ENCODE results near the gene HOXC9.

GRCh38 chr12:54042970-54043853 is 43.3 kb downstream of the HOXC9 start:
- TF ChIP-seq, protein P1, sequence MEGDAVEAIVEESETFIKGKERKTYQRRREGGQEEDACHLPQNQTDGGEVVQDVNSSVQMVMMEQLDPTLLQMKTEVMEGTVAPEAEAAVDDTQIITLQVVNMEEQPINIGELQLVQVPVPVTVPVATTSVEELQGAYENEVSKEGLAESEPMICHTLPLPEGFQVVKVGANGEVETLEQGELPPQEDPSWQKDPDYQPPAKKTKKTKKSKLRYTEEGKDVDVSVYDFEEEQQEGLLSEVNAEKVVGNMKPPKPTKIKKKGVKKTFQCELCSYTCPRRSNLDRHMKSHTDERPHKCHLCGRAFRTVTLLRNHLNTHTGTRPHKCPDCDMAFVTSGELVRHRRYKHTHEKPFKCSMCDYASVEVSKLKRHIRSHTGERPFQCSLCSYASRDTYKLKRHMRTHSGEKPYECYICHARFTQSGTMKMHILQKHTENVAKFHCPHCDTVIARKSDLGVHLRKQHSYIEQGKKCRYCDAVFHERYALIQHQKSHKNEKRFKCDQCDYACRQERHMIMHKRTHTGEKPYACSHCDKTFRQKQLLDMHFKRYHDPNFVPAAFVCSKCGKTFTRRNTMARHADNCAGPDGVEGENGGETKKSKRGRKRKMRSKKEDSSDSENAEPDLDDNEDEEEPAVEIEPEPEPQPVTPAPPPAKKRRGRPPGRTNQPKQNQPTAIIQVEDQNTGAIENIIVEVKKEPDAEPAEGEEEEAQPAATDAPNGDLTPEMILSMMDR (IDR thresholded peaks at IDR 0.05), result no peak
- TF ChIP-seq POLR2A (IDR thresholded peaks at IDR 0.05), result no peak
